Measurements from ENCODE around the gene GNAT3. TPM values are rescaled to one million over a fixed set of nuclear protein-coding genes. Genes with fewer than 3 reads are reported as not detected.

Gene GNAT3
- total RNA-seq, 1 experiment from 2014 or later: not detected

- POLR2A ChIA-PET (ENCODE audit: unreplicated experiment): interaction anchor here (0.7 kb wide), 1 partner anchor 182 kb away, joined by 13 read pairs; no protein-coding TSS in a partner anchor
- BruUV-seq (replicated peaks): no TSS peak
Measured at GRCh38 chr7:80468931-80469714, 42.7 kb downstream of the GNAT3 start.

GRCh38 chr7:80467069-80467468 lies 44.8 kb downstream of the GNAT3 start:
- intact Hi-C loops (cut with micrococcal nuclease; ENCODE audit: unreplicated experiment): no loop called here
- BruUV-seq (replicated peaks): no TSS peak
- Histone ChIP-seq H2AFZ (no peak overlapping the region), H3K9me3 (ENCODE audit: insufficient read depth, low read depth) (no peaks in the 10 kb centered on the region), H3K79me2 (ENCODE audit: low read depth) (no peaks in the 10 kb centered on the region), H3K4me1 (replicated peaks; ENCODE audit: insufficient read depth) (no peaks in the 10 kb centered on the region), H4K20me1 (ENCODE audit: insufficient read depth) (no peaks in the 10 kb centered on the region), H3K36me3 (ENCODE audit: low read depth) (no peaks in the 10 kb centered on the region), H3K27me3 (ENCODE audit: insufficient read depth, low read depth) (no peaks in the 10 kb centered on the region), H3K4me2 (no peak overlapping the region), H3K9me2 (ENCODE audit: insufficient read depth) (no peaks in the 10 kb centered on the region), H3F3A (ENCODE audit: insufficient read depth, low read depth) (no peaks in the 10 kb centered on the region), H3K4me3 (no peak overlapping the region), H3K27ac (no peak overlapping the region)
- TF ChIP-seq CTCF (conservative IDR thresholded peaks at IDR 0.05): no peak
- TF ChIP-seq EZH2 (IDR thresholded peaks at IDR 0.05; ENCODE audit: low read depth): no peak
- no peak for DNase-seq
- ChIA-PET POLR2A (ENCODE audit: unreplicated experiment) (interaction anchor here (0.5 to 0.6 kb wide), 2 partner anchors 387 to 1422 kb away, joined by 5 to 7 read pairs; no protein-coding TSS in a partner anchor), CTCF (no interaction called here)

More at GRCh38 chr7:80468931-80469714, 42.7 kb downstream of the GNAT3 start:
- Histone ChIP-seq H3K4me2 (no peak overlapping the region), H3K27ac (no peak overlapping the region), H3K79me2 (ENCODE audit: low read depth) (no peaks in the 10 kb centered on the region), H3K9me3 (ENCODE audit: insufficient read depth, low read depth) (no peaks in the 10 kb centered on the region), H3K27me3 (ENCODE audit: insufficient read depth, low read depth) (no peaks in the 10 kb centered on the region), H2AFZ (no peak overlapping the region), H3K36me3 (ENCODE audit: low read depth) (no peaks in the 10 kb centered on the region), H3K4me3 (no peak overlapping the region), H3F3A (ENCODE audit: insufficient read depth, low read depth) (no peaks in the 10 kb centered on the region), H3K4me1 (replicated peaks; ENCODE audit: insufficient read depth) (no peaks in the 10 kb centered on the region), H3K9me2 (ENCODE audit: insufficient read depth) (no peaks in the 10 kb centered on the region), H4K20me1 (ENCODE audit: insufficient read depth) (no peaks in the 10 kb centered on the region)
- intact Hi-C loops (cut with micrococcal nuclease; ENCODE audit: unreplicated experiment): no loop called here
- DNase-seq: no peak
- TF ChIP-seq CTCF (conservative IDR thresholded peaks at IDR 0.05): no peak
- CTCF ChIA-PET: interaction anchor here (0.6 kb wide), 1 partner anchor 40 kb away, joined by 4 read pairs; no protein-coding TSS in a partner anchor

- H2AFZ ChIP-seq: no peak overlapping the region
- H3K9me3 ChIP-seq (ENCODE audit: insufficient read depth, low read depth): no peaks in the 10 kb centered on the region
- H3K4me3 ChIP-seq: no peak overlapping the region
- no peaks in the 10 kb centered on the region for H4K20me1 ChIP-seq (ENCODE audit: insufficient read depth)
- no TSS peak for BruUV-seq (replicated peaks)
- H3K9me2 ChIP-seq (ENCODE audit: insufficient read depth): no peaks in the 10 kb centered on the region
- no peaks in the 10 kb centered on the region for H3F3A ChIP-seq (ENCODE audit: insufficient read depth, low read depth)
- no peaks in the 10 kb centered on the region for H3K4me1 ChIP-seq (replicated peaks; ENCODE audit: insufficient read depth)
- no peaks in the 10 kb centered on the region for H3K79me2 ChIP-seq (ENCODE audit: low read depth)
- no peak for TF ChIP-seq CTCF (conservative IDR thresholded peaks at IDR 0.05)
- TF ChIP-seq EZH2 (IDR thresholded peaks at IDR 0.05; ENCODE audit: low read depth): no peak
- H3K36me3 ChIP-seq (ENCODE audit: low read depth): no peaks in the 10 kb centered on the region
- intact Hi-C loops (cut with micrococcal nuclease; ENCODE audit: unreplicated experiment): no loop called here
- H3K4me2 ChIP-seq: no peak overlapping the region
- no peak overlapping the region for H3K27ac ChIP-seq
- ChIA-PET CTCF (no interaction called here), POLR2A (ENCODE audit: unreplicated experiment) (interaction anchor here (0.5 to 0.6 kb wide), 2 partner anchors 386 to 1423 kb away, joined by 5 to 7 read pairs; no protein-coding TSS in a partner anchor)
- no peaks in the 10 kb centered on the region for H3K27me3 ChIP-seq (ENCODE audit: insufficient read depth, low read depth)
- no peak for DNase-seq
Measured at GRCh38 chr7:80466636-80467035, 45.2 kb downstream of the GNAT3 start.
